HEK293 (cell line): Measurements from ENCODE around the gene TNFSF13.

Experiments
- IKZF3 ChIP-seq: fragments of 450-650 bp; IDR thresholded peaks from 2 replicates; pipeline ENCODE4 v1.5.0; 2018; ENCODE audit warnings: missing biosample characterization, mild to moderate bottlenecking, missing genetic modification characterization, moderate library complexity
- YY1 ChIP-seq: fragments of 450-650 bp; formaldehyde crosslinking; IDR thresholded peaks from 2 replicates; pipeline ENCODE4 v1.5.1; 2018; ENCODE audit warnings: missing biosample characterization, missing genetic modification characterization
- YY2 ChIP-seq: fragments of 450-650 bp; formaldehyde crosslinking; IDR thresholded peaks from 2 replicates; pipeline ENCODE4 v1.5.1; 2016; ENCODE audit warnings: missing biosample characterization, missing genetic modification characterization
- ZBTB20 ChIP-seq: fragments of 450-650 bp; formaldehyde crosslinking; IDR thresholded peaks from 2 replicates; pipeline ENCODE4 v1.5.1; 2016; ENCODE audit warnings: missing biosample characterization, missing genetic modification characterization
- ZBTB7A ChIP-seq: fragments of 450-650 bp; formaldehyde crosslinking; IDR thresholded peaks from 2 replicates; pipeline ENCODE4 v1.5.1; 2016; ENCODE audit warnings: low read depth, missing biosample characterization, missing genetic modification characterization
- ZFP3 ChIP-seq: fragments of 450-650 bp; formaldehyde crosslinking; IDR thresholded peaks from 2 replicates; pipeline ENCODE4 v1.5.1; 2016; ENCODE audit warnings: low read depth, missing biosample characterization, missing genetic modification characterization
- ZIC2 ChIP-seq: fragments of 450-650 bp; formaldehyde crosslinking; IDR thresholded peaks from 2 replicates; pipeline ENCODE4 v1.5.1; 2016; ENCODE audit warnings: missing biosample characterization, missing genetic modification characterization
- ZNF10 ChIP-seq: fragments of 450-650 bp; formaldehyde crosslinking; IDR thresholded peaks from 2 replicates; pipeline ENCODE4 v1.5.1; 2017; ENCODE audit warnings: missing biosample characterization, missing genetic modification characterization
- ZNF174 ChIP-seq: fragments of 450-650 bp; formaldehyde crosslinking; IDR thresholded peaks from 2 replicates; pipeline ENCODE4 v1.5.0; 2017; ENCODE audit warnings: missing biosample characterization, mild to moderate bottlenecking, missing genetic modification characterization
- ZNF239 ChIP-seq: fragments of 450-650 bp; formaldehyde crosslinking; IDR thresholded peaks from 2 replicates; pipeline ENCODE4 v1.5.1; 2016; ENCODE audit warnings: missing biosample characterization, missing genetic modification characterization
- ZNF24 ChIP-seq: fragments of 450-650 bp; formaldehyde crosslinking; IDR thresholded peaks from 2 replicates; pipeline ENCODE4 v1.5.1; 2016; ENCODE audit warnings: missing biosample characterization, missing genetic modification characterization
- ZNF274 ChIP-seq, 2 experiments: fragments of 200-500 bp in 1 of 2; fragments of 450-650 bp in 1 of 2; sonication (Bioruptor generic) in 1 of 2; formaldehyde crosslinking in 1 of 2; IDR thresholded peaks; 2 replicates each; pipeline versions ENCODE4 v1.5.1 to v1.6.1; 2014 to 2016; ENCODE audit warnings: borderline replicate concordance in 1 of 2, inconsistent platforms in 1 of 2, low read length in 1 of 2, missing biosample characterization in 1 of 2, missing genetic modification characterization in 1 of 2
- ZNF529 ChIP-seq: fragments of 450-650 bp; formaldehyde crosslinking; IDR thresholded peaks from 2 replicates; pipeline ENCODE4 v1.5.1; 2017; ENCODE audit warnings: missing genetic modification characterization, missing biosample characterization; ENCODE audit not compliant: insufficient replicate concordance
- ZNF555 ChIP-seq: fragments of 450-650 bp; formaldehyde crosslinking; conservative IDR thresholded peaks from 2 replicates; pipeline ENCODE4 v1.5.1; 2017; ENCODE audit warnings: missing biosample characterization, mild to moderate bottlenecking, missing genetic modification characterization, inconsistent platforms
- ZNF654 ChIP-seq: fragments of 450-650 bp; formaldehyde crosslinking; IDR thresholded peaks from 2 replicates; pipeline ENCODE4 v1.5.1; 2016; ENCODE audit warnings: low read depth, missing biosample characterization, missing genetic modification characterization
- ZNF670 ChIP-seq: fragments of 450-650 bp; formaldehyde crosslinking; IDR thresholded peaks from 2 replicates; pipeline ENCODE4 v1.5.1; 2016; ENCODE audit warnings: missing biosample characterization, missing genetic modification characterization, low read depth
- ZNF707 ChIP-seq: fragments of 450-650 bp; formaldehyde crosslinking; IDR thresholded peaks from 2 replicates; pipeline ENCODE4 v1.5.1; 2016; ENCODE audit warnings: missing biosample characterization, missing genetic modification characterization
- ZNF791 ChIP-seq: fragments of 450-650 bp; formaldehyde crosslinking; IDR thresholded peaks from 2 replicates; pipeline ENCODE4 v1.5.1; 2016; ENCODE audit warnings: missing biosample characterization, missing genetic modification characterization
- ZNF792 ChIP-seq: fragments of 450-650 bp; formaldehyde crosslinking; IDR thresholded peaks from 2 replicates; pipeline ENCODE4 v1.5.1; 2016; ENCODE audit warnings: missing biosample characterization, missing genetic modification characterization
- TF ChIP-seq, protein P1 (sequence below): fragments of 450-650 bp; formaldehyde crosslinking; IDR thresholded peaks from 2 replicates; pipeline ENCODE4 v1.5.1; 2016; ENCODE audit warnings: missing biosample characterization, missing genetic modification characterization
- TF ChIP-seq, protein P2 (sequence below): fragments of 450-650 bp; formaldehyde crosslinking; optimal IDR thresholded peaks from 2 replicates; pipeline ENCODE3; 2016; ENCODE audit warnings: missing biosample characterization, mild to moderate bottlenecking, missing genetic modification characterization
- TF ChIP-seq, protein P3 (sequence below): fragments of 450-650 bp; formaldehyde crosslinking; IDR thresholded peaks from 2 replicates; pipeline ENCODE4 v1.5.1; 2016; ENCODE audit warnings: missing biosample characterization, missing genetic modification characterization
- TF ChIP-seq, protein P4 (sequence below): fragments of 450-650 bp; formaldehyde crosslinking; IDR thresholded peaks from 2 replicates; pipeline ENCODE4 v1.5.1; 2017; ENCODE audit warnings: missing biosample characterization, missing genetic modification characterization
- TF ChIP-seq, protein P5 (sequence below): fragments of 450-650 bp; formaldehyde crosslinking; IDR thresholded peaks from 2 replicates; pipeline ENCODE4 v1.5.1; 2016; ENCODE audit warnings: missing biosample characterization, missing genetic modification characterization
- TF ChIP-seq, protein P6 (sequence below): fragments of 450-650 bp; formaldehyde crosslinking; IDR thresholded peaks from 2 replicates; pipeline ENCODE4 v1.5.1; 2016; ENCODE audit warnings: missing biosample characterization, missing genetic modification characterization
- TF ChIP-seq, protein P7 (sequence below): fragments of 450-650 bp; formaldehyde crosslinking; IDR thresholded peaks from 2 replicates; pipeline ENCODE4 v1.5.1; 2016; ENCODE audit warnings: missing biosample characterization, missing genetic modification characterization
- TF ChIP-seq, protein P8 (sequence below): fragments of 450-650 bp; formaldehyde crosslinking; IDR thresholded peaks from 2 replicates; pipeline ENCODE4 v1.5.1; 2016; ENCODE audit warnings: missing biosample characterization, missing genetic modification characterization

TNFSF13 gene

DNA sequence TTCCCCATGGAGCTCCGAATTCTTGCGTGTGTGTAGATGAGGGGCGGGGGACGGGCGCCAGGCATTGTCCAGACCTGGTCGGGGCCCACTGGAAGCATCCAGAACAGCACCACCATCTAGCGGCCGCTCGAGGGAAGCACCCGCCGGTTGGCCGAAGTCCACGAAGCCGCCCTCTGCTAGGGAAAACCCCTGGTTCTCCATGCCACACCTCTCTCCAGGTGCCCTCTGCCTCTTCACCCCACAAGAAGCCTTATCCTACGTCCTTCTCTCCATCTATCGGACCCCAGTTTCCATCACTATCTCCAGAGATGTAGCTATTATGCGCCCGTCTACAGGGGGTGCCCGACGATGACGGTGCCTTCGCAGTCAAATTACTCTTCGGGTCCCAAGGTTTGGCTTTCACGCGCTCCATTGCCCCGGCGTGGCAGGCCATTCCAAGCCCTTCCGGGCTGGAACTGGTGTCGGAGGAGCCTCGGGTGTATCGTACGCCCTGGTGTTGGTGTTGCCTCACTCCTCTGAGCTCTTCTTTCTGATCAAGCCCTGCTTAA is 2.6 kb downstream of the TNFSF13 start (continued):
- TF ChIP-seq IKZF3 (tag by site-specific recombination): peak; percentile 38; the same call in 1 of the 2 replicates
- no peak; the same call in 1 of the 2 replicates for TF ChIP-seq ZBTB20 (tag by site-specific recombination)
- no peak for TF ChIP-seq ZNF707 (tag by site-specific recombination)
- no peak for TF ChIP-seq ZBTB7A (tag by site-specific recombination)
- no peak for TF ChIP-seq ZNF791 (tag by site-specific recombination)
- no peak for TF ChIP-seq YY1
- TF ChIP-seq, protein P1, sequence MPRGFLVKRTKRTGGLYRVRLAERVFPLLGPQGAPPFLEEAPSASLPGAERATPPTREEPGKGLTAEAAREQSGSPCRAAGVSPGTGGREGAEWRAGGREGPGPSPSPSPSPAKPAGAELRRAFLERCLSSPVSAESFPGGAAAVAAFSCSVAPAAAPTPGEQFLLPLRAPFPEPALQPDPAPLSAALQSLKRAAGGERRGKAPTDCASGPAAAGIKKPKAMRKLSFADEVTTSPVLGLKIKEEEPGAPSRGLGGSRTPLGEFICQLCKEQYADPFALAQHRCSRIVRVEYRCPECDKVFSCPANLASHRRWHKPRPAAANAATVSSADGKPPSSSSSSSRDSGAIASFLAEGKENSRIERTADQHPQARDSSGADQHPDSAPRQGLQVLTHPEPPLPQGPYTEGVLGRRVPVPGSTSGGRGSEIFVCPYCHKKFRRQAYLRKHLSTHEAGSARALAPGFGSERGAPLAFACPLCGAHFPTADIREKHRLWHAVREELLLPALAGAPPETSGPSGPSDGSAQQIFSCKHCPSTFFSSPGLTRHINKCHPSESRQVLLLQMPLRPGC (tag by site-specific recombination): no peak
- no peak for TF ChIP-seq ZNF555 (tag by site-specific recombination)
- TF ChIP-seq, protein P2, sequence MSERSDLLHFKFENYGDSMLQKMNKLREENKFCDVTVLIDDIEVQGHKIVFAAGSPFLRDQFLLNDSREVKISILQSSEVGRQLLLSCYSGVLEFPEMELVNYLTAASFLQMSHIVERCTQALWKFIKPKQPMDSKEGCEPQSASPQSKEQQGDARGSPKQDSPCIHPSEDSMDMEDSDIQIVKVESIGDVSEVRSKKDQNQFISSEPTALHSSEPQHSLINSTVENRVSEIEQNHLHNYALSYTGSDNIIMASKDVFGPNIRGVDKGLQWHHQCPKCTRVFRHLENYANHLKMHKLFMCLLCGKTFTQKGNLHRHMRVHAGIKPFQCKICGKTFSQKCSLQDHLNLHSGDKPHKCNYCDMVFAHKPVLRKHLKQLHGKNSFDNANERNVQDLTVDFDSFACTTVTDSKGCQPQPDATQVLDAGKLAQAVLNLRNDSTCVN (tag by site-specific recombination): no peak
- no peak for TF ChIP-seq ZNF174 (tag by site-specific recombination)
- TF ChIP-seq, protein P3, sequence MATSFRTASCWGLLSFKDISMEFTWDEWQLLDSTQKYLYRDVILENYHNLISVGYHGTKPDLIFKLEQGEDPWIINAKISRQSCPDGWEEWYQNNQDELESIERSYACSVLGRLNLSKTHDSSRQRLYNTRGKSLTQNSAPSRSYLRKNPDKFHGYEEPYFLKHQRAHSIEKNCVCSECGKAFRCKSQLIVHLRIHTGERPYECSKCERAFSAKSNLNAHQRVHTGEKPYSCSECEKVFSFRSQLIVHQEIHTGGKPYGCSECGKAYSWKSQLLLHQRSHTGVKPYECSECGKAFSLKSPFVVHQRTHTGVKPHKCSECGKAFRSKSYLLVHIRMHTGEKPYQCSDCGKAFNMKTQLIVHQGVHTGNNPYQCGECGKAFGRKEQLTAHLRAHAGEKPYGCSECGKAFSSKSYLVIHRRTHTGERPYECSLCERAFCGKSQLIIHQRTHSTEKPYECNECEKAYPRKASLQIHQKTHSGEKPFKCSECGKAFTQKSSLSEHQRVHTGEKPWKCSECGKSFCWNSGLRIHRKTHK (tag by site-specific recombination): no peak
- TF ChIP-seq, protein P4, sequence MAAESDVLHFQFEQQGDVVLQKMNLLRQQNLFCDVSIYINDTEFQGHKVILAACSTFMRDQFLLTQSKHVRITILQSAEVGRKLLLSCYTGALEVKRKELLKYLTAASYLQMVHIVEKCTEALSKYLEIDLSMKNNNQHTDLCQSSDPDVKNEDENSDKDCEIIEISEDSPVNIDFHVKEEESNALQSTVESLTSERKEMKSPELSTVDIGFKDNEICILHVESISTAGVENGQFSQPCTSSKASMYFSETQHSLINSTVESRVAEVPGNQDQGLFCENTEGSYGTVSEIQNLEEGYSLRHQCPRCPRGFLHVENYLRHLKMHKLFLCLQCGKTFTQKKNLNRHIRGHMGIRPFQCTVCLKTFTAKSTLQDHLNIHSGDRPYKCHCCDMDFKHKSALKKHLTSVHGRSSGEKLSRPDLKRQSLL (tag by site-specific recombination): no peak
- TF ChIP-seq ZFP3 (tag by site-specific recombination): no peak
- TF ChIP-seq ZNF529 (tag by site-specific recombination): no peak
- TF ChIP-seq ZNF10 (tag by site-specific recombination): no peak
- TF ChIP-seq ZNF654 (tag by site-specific recombination): peak; percentile 93
- no peak for TF ChIP-seq YY2 (tag by site-specific recombination)
- TF ChIP-seq, protein P5, sequence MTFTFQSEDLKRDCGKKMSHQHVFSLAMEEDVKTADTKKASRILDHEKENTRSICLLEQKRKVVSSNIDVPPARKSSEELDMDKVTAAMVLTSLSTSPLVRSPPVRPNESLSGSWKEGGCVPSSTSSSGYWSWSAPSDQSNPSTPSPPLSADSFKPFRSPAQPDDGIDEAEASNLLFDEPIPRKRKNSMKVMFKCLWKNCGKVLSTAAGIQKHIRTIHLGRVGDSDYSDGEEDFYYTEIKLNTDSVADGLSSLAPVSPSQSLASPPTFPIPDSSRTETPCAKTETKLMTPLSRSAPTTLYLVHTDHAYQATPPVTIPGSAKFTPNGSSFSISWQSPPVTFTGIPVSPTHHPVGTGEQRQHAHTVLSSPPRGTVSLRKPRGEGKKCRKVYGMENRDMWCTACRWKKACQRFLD (tag by site-specific recombination): no peak
- no peak for TF ChIP-seq ZNF239 (tag by site-specific recombination)
- no peak for TF ChIP-seq ZNF670 (tag by site-specific recombination)
- TF ChIP-seq, protein P6, sequence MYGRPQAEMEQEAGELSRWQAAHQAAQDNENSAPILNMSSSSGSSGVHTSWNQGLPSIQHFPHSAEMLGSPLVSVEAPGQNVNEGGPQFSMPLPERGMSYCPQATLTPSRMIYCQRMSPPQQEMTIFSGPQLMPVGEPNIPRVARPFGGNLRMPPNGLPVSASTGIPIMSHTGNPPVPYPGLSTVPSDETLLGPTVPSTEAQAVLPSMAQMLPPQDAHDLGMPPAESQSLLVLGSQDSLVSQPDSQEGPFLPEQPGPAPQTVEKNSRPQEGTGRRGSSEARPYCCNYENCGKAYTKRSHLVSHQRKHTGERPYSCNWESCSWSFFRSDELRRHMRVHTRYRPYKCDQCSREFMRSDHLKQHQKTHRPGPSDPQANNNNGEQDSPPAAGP (tag by site-specific recombination): no peak
- TF ChIP-seq ZNF24: 0 out of 2 replicates have a peak, but pooled peaks have one; percentile 46
- TF ChIP-seq ZNF274 (IDR thresholded peaks at IDR 0.05; ENCODE audit: low read length): no peak
- TF ChIP-seq ZNF274 (tag by site-specific recombination; IDR thresholded peaks at IDR 0.05; ENCODE audit: borderline replicate concordance): no peak
- TF ChIP-seq, protein P7, sequence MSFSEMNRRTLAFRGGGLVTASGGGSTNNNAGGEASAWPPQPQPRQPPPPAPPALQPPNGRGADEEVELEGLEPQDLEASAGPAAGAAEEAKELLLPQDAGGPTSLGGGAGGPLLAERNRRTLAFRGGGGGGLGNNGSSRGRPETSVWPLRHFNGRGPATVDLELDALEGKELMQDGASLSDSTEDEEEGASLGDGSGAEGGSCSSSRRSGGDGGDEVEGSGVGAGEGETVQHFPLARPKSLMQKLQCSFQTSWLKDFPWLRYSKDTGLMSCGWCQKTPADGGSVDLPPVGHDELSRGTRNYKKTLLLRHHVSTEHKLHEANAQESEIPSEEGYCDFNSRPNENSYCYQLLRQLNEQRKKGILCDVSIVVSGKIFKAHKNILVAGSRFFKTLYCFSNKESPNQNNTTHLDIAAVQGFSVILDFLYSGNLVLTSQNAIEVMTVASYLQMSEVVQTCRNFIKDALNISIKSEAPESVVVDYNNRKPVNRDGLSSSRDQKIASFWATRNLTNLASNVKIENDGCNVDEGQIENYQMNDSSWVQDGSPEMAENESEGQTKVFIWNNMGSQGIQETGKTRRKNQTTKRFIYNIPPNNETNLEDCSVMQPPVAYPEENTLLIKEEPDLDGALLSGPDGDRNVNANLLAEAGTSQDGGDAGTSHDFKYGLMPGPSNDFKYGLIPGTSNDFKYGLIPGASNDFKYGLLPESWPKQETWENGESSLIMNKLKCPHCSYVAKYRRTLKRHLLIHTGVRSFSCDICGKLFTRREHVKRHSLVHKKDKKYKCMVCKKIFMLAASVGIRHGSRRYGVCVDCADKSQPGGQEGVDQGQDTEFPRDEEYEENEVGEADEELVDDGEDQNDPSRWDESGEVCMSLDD (tag by site-specific recombination): peak; percentile 60; the same call in 1 of the 2 replicates
- no peak for TF ChIP-seq ZIC2 (tag by site-specific recombination)
- TF ChIP-seq ZNF792 (tag by site-specific recombination): no peak
- TF ChIP-seq, protein P8, sequence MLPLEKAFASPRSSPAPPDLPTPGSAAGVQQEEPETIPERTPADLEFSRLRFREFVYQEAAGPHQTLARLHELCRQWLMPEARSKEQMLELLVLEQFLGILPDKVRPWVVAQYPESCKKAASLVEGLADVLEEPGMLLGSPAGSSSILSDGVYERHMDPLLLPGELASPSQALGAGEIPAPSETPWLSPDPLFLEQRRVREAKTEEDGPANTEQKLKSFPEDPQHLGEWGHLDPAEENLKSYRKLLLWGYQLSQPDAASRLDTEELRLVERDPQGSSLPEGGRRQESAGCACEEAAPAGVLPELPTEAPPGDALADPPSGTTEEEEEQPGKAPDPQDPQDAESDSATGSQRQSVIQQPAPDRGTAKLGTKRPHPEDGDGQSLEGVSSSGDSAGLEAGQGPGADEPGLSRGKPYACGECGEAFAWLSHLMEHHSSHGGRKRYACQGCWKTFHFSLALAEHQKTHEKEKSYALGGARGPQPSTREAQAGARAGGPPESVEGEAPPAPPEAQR (tag by site-specific recombination): no peak
